GM19455 (cell line): ENCODE measurements around the gene CLEC18C.
"Not testable (repeated sequence)": the region's sequence is repeated elsewhere in the genome, so short reads cannot be mapped to it uniquely, and the experiment has no call there.

Experiments used
- ATAC-seq: cut with Tn5 transposase; IDR thresholded peaks from one replicate; pipeline ENCODE4 v1.9.1; 2021; ENCODE audit not compliant: unreplicated experiment

CLEC18C gene

GRCh38 chr16:70173212-70173837, at the start of gene CLEC18C:
Gene CLEC18C, plus strand, starts transcription at chr16:70173787. Its CDS starts 492 bp downstream, at chr16:70174279.
- not testable (repeated sequence) for ATAC-seq

DNA sequence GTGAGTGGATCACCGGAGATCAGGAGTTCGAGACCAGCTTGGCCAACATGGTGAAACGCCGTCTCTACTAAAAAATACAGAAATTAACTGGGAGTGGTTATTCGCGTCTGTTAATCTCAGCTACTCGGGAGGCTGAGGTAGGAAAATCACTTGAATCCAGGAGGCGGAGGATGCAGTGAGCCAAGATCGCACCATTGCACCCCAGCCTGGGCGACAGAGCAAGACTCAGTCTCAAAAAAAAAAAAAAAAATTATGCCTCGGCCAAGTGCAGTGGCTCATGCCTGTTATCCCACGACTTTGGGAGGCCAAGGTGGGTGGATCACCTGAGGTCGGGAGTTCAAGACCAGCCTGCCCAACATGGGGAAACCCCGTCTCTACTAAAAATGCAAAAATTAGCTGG, 49.8 kb upstream of the CLEC18C start:
- ATAC-seq: not testable (repeated sequence)

GRCh38 chr16:70126226-70126625, 47.4 kb upstream of the CLEC18C start:
- ATAC-seq: not testable (repeated sequence)

GRCh38 chr16:70127706-70128105, 45.9 kb upstream of the CLEC18C start:
- not testable (repeated sequence) for ATAC-seq

GRCh38 chr16:70128844-70129243, 44.7 kb upstream of the CLEC18C start:
- not testable (repeated sequence) for ATAC-seq

- not testable (repeated sequence) for ATAC-seq
These were observed 37.8 kb upstream of the CLEC18C start for GRCh38 chr16:70135796-70136195.

DNA sequence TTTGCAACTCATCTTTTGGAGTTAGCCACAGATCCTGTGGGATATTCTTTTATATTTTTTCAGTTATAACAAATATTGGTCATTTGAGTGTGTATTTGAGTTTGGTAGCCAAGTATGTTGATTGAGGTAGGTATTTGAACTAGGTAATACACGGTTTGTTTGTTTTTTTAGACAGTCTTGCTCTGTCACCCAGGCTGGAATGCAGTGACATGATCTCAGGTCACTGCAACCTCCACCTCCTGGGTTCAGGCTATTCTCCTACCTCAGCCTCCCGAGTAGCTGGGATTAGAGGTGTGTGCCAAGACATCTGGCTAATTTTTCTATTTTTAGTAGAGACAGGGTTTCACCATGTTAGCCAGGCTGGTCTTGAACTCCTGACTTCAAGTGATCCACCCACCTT, 37.0 kb upstream of the CLEC18C start:
- ATAC-seq: not testable (repeated sequence)

- not testable (repeated sequence) for ATAC-seq
These were observed 30.8 kb upstream of the CLEC18C start for GRCh38 chr16:70142739-70143138.

- not testable (repeated sequence) for ATAC-seq
These were observed 30.2 kb upstream of the CLEC18C start for GRCh38 chr16:70143231-70143895.

DNA sequence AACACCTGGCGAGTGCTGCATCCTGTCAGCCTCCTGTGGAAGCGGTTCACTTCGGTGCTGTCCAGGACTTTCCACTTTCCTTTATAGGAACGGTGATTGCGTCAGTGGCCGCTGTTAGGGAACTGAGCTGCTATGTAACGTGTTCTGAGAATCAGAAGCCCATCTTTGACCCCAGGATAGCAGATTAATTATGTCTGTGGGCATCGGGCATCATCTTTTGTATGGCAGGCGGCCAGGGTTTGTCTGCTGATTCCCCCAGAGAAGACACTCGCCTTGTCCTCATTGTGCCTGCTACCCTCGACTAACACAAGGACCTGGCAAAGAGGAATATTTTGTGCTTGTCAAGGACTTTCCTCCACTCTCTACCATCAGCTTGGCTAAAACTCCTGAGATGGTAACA, 25.7 kb upstream of the CLEC18C start:
- ATAC-seq: not testable (repeated sequence)

DNA sequence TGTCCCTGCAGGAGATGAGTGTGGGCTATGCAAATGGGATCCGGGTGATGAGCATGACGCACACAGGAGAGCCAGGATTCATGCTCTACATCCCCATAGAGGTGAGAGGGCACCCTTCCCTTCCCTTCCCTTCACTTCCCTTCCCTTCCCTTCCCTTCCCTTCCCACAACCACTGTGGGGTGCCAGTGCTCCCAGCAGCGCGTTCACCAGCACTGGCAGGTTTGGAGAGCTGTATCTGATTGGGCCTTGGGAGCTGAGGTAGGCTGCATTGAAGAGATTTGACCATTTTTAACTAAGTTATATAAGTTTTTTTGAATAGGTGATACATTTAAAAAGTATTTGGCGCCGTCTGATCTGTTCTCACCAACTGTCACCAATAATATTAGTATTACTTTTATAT, 25.1 kb upstream of the CLEC18C start:
- not testable (repeated sequence) for ATAC-seq

DNA sequence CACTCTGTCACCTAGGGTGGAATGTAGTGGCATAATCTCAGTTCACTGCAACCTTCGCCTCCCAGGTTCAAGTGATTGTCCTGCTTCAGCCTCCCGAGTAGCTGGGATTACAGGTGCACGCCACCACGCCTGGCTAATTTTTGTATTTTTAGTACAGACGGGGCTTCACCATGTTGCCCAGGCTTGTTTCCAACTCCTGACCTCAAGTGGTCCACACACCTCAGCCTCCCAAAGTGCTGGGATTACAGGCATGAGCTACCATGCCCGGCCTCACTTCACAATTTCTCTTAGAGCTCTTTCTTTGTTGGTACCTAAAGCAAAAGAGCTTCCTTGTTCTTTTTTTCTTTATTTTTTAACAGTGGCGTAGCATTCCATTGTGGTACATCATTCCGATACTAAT, 24.3 kb upstream of the CLEC18C start:
- not testable (repeated sequence) for ATAC-seq

DNA sequence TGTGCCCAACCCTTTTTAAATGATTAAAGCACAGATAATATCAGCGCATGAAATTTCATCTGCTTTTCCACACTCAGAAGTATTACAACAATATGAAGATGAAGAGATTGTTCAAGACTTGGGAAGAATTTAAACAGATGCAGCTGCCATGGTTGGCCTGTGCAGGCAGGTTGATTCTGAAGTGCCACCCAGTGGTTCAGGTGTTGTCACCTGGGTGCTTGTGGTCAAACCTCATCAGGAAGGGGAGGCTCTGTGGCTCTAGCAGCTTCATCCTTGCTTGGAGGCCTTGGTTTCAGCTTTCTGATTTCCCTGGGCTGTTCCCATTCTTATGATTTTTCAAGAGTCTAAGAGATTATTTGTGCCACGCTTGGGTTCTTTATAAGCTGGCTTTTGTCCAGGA, 22.2 kb upstream of the CLEC18C start:
- no peak for ATAC-seq

GRCh38 chr16:70151941-70152509, 21.6 kb upstream of the CLEC18C start:
- ATAC-seq: no peak

DNA sequence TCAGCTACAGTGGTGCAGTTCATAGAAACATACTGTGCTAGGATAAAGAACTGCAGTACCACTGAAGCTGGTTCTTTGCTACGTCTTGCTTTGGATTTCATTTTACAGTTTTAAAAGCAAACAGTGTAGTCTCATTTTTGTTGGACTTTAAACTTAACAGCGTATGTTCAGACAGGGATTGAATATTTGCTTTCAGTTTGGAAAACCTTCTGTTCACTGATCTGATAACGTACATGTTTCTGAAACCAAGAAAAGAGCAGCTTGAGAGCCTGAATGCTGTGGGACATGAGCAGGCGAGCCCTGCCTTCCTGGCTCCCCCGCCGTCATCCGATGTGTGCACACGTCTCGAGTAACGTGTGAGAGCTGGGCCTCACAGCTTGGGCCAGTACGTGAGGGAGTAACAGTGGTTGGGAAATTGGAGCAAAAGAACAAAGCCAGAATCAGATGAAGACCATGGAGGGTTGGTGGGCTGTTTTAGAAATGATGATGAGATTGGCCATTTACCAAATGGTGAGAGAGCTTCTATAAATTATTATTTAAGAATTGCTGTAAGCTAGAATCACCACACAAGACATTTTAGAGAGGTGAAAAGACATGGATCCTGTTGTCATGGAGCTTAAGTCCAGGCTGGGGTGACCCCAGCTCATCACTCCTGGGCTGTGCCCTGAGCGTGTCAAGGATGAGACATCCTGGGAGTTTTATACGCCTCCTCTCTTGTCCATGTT, 20.8 kb upstream of the CLEC18C start:
- ATAC-seq: no peak

- not testable (repeated sequence) for ATAC-seq
These were observed 18.9 kb upstream of the CLEC18C start for GRCh38 chr16:70154736-70155135.

- ATAC-seq: no peak
These were observed 17.2 kb upstream of the CLEC18C start for GRCh38 chr16:70156207-70156978.

DNA sequence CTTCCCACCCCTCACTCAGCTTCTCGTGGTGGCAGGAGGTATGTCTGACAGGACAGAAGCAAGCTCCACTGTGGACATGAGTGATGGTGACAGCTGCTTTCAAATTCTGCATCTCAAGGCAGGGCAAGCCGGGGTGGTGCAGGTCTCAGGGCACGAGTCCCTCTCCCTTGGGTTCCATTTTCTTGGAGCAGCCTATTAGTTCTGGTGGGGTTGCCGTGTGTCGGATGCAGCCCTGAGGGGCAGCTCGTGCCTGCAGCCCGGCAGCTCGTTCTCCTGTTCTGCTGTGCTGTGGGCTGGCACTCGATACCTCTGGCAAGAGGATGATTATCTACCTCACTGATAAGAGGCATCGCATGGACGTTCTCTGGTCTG, 16.5 kb upstream of the CLEC18C start:
- no peak for ATAC-seq

DNA sequence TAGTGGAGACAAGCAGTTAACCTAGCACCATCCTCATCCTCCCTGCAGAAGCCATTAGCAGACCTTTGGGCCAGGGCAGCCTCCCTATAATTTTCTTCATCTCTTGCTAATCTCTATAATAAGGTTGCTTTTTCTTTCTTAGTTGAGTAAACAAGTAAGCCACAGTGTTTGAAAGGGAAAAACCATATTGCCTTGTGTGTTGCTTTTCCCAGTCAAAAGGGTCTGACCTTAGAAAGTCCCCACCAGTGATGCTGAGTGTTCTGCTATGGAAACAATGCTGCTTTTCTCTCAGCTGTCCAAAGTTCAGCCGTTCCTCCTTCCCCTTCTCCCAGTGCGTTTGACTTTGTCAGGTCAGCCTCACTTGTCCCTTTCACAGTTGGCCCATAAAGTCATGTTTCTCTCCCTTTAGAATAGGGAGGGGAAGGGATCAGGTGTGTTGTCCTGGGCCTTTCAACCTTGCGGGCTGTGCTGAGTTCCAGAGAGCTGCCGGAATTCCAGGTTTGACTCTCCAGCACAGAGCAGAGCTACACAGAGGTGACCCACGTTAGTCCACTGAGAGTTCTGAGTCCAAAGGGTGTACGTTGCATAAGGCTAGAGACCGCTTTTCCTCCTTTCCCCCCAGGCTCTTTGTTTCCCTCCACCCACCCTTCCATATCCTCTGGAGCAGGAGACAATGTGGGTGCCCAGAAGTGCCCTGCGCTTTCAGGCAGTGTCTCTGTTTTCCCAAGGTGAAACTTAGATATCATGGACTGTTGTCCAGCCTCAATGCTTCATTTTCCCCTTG, 15.9 kb upstream of the CLEC18C start:
- ATAC-seq: no peak
